Activated CD8-positive, alpha-beta memory T cell treated with anti-CD3 and anti-CD28 coated beads for 1 hour (primary cell): ENCODE results near the gene VEGFA.

ENCODE experiments used
- DNase-seq, 2 donors: peaks; one replicate each; pipeline ENCODE4 v3.0.0-alpha.2; 2020; ENCODE audit warnings: low read depth in 1 of 2; ENCODE audit errors: extremely low read depth in 1 of 2

The VEGFA gene

GRCh38 chr6:43782764-43783513 lies 12.9 kb downstream of the VEGFA start:
- DNase-seq: no peak

GRCh38 chr6:43784049-43784855 lies 14.2 kb downstream of the VEGFA start:
- no peak for DNase-seq

- no peak for DNase-seq
Observed at GRCh38 chr6:43785220-43785752, 15.3 kb downstream of the VEGFA start.

- no peak for DNase-seq
Observed at GRCh38 chr6:43785904-43786303, 15.9 kb downstream of the VEGFA start.

- DNase-seq: no peak
Observed at GRCh38 chr6:43786664-43787329, 16.8 kb downstream of the VEGFA start.

GRCh38 chr6:43788301-43788700 lies 18.3 kb downstream of the VEGFA start:
- DNase-seq: no peak

DNA sequence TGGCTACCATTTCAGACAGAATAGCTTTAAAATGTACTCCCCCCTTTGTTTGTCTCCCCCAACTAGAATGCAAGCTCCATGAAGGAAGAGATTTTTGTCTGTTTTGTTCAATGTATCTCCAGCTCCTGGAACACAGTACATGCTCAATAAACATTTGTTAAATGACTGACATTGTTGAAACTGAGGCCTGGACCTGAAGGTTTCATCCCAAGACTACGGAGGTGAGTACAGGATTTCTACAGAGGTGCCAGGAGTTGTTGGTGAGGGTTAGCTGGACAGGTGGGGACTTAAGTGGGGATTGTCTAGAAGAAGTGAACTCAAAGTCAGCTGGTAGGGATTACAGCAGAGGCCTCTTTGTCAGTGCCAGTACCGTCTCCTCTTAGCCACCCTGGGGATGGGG lies 19.4 kb downstream of the VEGFA start:
- no peak for DNase-seq

GRCh38 chr6:43790031-43790430 lies 20.0 kb downstream of the VEGFA start:
- no peak for DNase-seq

DNA sequence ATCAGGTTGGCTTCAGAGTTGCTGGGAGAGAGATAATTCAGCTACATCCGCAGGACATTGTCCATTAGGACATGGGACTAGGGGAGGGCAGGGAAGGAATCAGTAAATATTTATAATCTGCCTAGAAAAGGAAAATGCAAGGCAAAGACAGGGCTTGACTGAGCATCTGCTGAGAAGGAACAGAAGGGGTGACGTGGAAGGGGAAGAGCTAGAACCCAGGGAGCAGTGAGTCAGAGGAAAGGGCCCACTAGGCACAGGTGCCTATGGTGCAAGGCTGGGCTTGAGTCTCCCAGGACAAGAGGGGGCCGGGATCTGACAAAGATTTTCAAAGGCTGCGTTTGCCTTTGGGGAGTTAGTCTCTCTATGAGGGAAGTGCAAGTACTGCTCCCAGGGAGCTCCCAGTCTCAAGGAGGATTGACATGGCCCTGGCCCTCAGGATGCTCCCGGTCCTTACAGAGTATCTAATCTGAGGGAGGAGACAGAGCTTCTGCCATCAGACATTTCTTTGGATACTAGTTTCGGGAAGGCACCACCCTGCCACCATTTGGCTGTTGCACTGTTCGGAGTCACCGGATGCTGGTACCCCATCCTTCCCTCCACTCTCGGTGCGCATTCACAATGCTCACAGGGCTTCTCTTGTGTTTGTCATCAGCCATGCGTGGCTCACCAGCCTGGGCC lies 21.9 kb downstream of the VEGFA start:
- no peak for DNase-seq

DNA sequence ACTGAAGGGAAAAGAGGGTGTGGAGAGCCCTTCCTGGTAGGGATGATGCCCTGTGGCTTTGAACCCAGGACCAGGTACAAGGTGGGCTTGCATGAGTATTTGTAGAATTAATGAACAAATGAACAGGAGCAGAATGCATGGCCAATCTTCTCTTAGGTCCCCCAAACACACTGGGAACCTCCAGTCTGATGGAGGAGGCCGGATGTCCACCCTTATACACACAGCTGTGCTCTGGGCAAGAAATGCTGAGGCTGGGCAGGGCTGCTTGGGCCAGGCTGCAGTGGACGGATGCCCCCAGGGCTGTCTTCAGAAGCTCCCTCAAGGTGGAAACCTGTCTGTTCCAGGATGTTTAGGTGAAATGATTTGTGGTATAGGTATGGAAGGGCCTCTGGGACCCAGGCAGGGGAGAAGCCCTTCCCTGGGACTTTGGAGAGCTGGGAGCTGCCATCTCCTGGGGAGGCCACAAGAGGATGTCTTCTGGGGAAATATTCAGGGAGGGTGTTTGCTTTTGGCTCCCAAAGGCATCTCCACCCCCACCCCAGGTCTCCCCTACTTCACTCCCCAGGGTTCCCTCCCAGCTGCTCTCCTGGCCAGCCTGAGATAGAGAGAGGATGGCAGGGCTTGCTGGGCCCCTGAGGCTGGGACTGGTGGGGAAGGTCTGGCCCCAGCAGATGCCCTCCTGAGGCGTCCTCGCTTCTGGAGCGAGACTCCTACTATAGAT lies 23.3 kb downstream of the VEGFA start:
- no peak for DNase-seq

DNA sequence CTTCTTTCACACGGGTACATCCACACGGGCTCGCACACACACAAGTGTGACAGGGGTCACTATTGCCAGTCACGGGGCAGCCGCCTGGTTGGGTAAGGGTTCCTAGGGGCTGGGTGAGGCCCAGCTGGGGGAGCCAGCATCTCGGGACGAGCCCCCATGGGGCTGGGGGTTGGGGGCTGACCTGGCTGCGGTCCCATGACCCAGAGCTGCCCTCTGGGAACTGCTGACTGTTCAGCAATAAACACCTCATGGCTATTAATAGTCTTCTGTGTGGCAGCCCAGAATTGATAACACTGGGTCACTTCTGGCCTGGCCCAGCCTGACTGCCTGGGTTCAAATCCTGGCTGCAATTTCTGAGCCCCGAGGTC lies 23.8 kb downstream of the VEGFA start:
- DNase-seq: no peak

DNA sequence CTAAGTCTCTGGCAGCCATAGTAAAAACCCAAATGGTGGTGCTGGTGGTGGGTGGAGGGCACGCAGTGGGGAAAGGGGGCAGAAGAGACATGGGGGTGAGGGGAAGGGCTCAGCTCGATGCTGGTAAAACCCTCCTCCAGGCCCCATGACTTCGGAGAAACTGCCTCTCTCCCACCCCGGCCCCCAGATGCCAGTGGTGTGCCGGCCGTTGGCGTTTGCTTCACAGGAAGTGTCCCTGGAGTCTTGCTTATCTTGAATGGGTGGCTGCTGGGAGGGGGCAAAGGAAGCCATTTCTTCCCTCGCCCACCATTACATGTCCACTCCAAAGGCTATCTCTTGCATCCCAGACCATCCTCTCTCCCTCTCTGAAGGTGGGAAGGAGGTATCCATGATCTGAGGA lies 25.4 kb downstream of the VEGFA start:
- no peak for DNase-seq

DNA sequence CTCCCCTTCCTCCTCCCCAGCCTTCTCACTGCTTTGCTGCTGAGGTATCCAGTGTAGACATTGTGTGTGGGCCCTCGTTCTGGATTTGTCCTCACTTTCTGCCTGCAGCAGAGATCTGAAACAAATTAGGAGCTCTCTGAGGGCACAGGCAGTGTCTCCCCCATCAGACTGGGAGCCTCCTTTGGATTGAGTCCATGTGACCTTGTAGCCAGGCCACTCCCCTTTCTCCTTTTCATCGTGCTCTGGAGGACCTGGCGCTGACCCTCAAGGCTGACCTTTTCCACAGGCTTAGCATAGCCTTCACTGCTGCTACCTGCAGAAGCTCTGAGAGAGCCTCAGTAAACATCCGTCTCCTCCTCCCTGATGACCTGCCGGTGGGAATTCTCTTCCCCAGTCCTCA lies 26.2 kb downstream of the VEGFA start:
- no peak for DNase-seq

GRCh38 chr6:43796903-43797890 lies 27.2 kb downstream of the VEGFA start:
- DNase-seq: no peak

GRCh38 chr6:43797919-43798318 lies 27.9 kb downstream of the VEGFA start:
- no peak for DNase-seq

- DNase-seq: no peak
Observed at GRCh38 chr6:43798688-43799444, 28.9 kb downstream of the VEGFA start.

- DNase-seq: no peak
Observed at GRCh38 chr6:43799551-43800297, 29.7 kb downstream of the VEGFA start.

DNA sequence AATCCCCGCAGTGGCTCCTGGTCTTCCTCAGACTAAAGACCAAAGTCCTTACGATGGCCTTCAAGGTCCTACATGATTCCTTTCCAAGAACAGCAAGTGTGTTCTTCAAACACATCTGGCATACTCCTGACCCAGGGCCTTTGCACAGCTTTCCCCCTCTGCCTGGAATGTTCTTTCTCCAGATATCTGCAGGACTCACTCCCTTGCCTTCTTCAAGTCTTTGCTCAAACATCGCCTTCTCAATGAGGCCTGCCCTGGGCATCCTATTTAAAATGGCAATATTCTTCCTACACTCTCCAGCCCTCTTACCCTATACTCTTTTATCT lies 30.2 kb downstream of the VEGFA start:
- no peak for DNase-seq
